ENCODE data around the gene STK11. TPM values are rescaled to one million over a fixed set of nuclear protein-coding genes. Genes with fewer than 3 reads are reported as not detected.

Gene STK11
- total RNA-seq, 1 donor from 2014 or later, result 64.8 TPM

GRCh38 chr19:1224847-1225246 lies 19.3 kb downstream of the STK11 start:
- Mint-ChIP-seq H3K27me3 (no peaks in the 10 kb centered on the region), H3K27ac (no peak overlapping the region), H3K9me3 (no peaks in the 10 kb centered on the region), H3K4me3 (no peak overlapping the region), H3K36me3 (no peaks in the 10 kb centered on the region), H3K4me1 (ENCODE audit: unreplicated experiment) (no peaks in the 10 kb centered on the region)
- DNase-seq (ENCODE audit: extremely low spot score, unreplicated experiment), result no peak
- TF ChIP-seq, protein P1, sequence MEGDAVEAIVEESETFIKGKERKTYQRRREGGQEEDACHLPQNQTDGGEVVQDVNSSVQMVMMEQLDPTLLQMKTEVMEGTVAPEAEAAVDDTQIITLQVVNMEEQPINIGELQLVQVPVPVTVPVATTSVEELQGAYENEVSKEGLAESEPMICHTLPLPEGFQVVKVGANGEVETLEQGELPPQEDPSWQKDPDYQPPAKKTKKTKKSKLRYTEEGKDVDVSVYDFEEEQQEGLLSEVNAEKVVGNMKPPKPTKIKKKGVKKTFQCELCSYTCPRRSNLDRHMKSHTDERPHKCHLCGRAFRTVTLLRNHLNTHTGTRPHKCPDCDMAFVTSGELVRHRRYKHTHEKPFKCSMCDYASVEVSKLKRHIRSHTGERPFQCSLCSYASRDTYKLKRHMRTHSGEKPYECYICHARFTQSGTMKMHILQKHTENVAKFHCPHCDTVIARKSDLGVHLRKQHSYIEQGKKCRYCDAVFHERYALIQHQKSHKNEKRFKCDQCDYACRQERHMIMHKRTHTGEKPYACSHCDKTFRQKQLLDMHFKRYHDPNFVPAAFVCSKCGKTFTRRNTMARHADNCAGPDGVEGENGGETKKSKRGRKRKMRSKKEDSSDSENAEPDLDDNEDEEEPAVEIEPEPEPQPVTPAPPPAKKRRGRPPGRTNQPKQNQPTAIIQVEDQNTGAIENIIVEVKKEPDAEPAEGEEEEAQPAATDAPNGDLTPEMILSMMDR (conservative IDR thresholded peaks at IDR 0.05), result no peak

DNA sequence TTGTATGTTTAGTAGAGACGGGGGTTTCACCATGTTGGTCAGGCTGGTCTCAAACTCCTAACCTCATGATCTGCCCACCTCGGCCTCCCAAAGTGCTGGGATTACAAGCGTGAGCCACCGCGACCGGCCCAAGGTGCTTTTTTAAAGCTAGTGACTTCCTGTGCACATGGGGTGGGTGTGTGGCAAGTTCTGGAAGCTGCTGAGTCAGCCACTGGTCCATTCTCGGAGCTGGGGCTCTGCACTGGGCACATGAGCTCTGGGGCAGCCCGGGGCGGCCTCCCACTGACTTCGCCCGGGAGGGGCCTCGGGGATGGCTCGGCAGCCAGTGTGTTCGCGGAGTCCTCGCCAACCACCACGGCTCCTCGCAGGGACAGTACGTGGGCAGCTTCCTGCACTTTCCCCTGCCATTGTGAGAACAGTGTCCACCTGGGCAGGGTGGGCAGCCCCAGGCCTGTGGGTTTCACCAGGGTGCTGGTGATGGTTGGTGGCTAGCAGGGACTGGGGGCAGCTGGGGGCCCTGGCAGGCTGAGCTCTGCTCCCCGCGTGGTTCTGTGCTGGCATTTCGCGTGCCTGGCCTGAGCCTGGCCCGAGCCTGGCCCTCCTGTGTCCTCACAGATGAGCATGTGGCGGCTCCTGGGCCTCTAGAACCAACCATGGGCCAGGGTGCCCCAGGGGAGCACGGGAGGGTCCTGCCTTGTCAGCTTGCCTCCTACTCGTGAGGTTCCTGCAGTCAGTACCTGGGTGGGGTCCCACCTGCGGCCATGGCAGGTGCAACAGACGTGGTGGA lies 20.1 kb downstream of the STK11 start:
- TF ChIP-seq, protein P1 (conservative IDR thresholded peaks at IDR 0.05), result no peak
- no peaks in the 10 kb centered on the region for H3K27me3 Mint-ChIP-seq
- no peaks in the 10 kb centered on the region for H3K4me1 Mint-ChIP-seq (ENCODE audit: unreplicated experiment)
- no peaks in the 10 kb centered on the region for H3K36me3 Mint-ChIP-seq
- no peak overlapping the region for H3K27ac Mint-ChIP-seq
- H3K9me3 Mint-ChIP-seq, result no peaks in the 10 kb centered on the region
- H3K4me3 Mint-ChIP-seq, result no peak overlapping the region
- DNase-seq (ENCODE audit: extremely low spot score, unreplicated experiment), result no peak

- H3K27ac Mint-ChIP-seq, result no peak overlapping the region
- no peaks in the 10 kb centered on the region for H3K4me1 Mint-ChIP-seq (ENCODE audit: unreplicated experiment)
- no peaks in the 10 kb centered on the region for H3K27me3 Mint-ChIP-seq
- H3K36me3 Mint-ChIP-seq, result no peaks in the 10 kb centered on the region
- TF ChIP-seq, protein P1 (conservative IDR thresholded peaks at IDR 0.05), result no peak
- no peak for DNase-seq (ENCODE audit: extremely low spot score, unreplicated experiment)
- H3K9me3 Mint-ChIP-seq, result no peaks in the 10 kb centered on the region
- H3K4me3 Mint-ChIP-seq, result no peak overlapping the region
These were observed 20.6 kb downstream of the STK11 start for GRCh38 chr19:1226227-1226518.

DNA sequence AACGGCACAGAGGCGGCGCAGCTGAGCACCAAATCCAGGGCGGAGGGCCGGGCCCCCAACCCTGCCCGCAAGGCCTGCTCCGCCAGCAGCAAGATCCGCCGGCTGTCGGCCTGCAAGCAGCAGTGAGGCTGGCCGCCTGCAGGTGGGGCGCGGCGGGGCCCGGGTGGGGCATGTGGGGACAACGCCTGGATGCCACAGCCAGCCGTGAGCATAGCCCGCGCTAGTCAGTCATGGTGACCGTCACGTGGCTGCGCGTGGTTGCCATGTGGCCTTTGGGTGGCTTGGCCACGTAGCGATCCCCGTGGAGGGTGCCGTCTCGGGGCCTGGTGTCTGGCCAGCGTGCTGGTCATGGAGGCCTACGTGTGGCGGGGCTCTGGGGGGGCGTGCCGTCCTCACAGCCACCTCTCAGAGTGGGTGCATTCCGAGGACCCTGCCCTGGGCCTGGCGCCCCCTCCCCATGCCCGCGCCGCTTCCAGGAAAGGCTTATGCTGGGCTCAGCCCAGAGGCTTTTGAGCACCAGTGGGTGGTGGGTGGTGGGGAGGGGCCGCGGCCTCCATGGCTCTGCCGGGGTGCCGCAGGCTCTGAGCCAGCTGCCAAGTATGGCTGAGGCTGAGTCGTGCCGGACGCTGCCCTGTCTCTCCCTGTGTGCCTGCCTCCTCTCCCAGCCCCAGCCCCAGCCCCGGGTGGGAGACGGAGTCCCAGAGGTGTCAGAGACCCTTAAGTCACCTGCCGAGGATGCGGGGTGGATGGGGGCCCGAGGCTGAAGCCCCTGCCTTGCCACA lies 21.1 kb downstream of the STK11 start:
- Mint-ChIP-seq H3K4me1 (ENCODE audit: unreplicated experiment) (peaks cover 2% of the 10 kb centered on the region), H3K9me3 (no peaks in the 10 kb centered on the region), H3K4me3 (no peak overlapping the region), H3K27me3 (no peaks in the 10 kb centered on the region), H3K27ac (no peak overlapping the region), H3K36me3 (no peaks in the 10 kb centered on the region)
- no peak for DNase-seq (ENCODE audit: extremely low spot score, unreplicated experiment)
- TF ChIP-seq, protein P1 (conservative IDR thresholded peaks at IDR 0.05), result no peak

GRCh38 chr19:1227304-1228054 lies 21.9 kb downstream of the STK11 start:
- H3K36me3 Mint-ChIP-seq, result no peaks in the 10 kb centered on the region
- no peaks in the 10 kb centered on the region for H3K9me3 Mint-ChIP-seq
- no peaks in the 10 kb centered on the region for H3K27me3 Mint-ChIP-seq
- peaks cover 9% of the 10 kb centered on the region for H3K4me1 Mint-ChIP-seq (ENCODE audit: unreplicated experiment)
- H3K27ac Mint-ChIP-seq, result no peak overlapping the region
- TF ChIP-seq, protein P1 (conservative IDR thresholded peaks at IDR 0.05), result no peak
- no peak overlapping the region for H3K4me3 Mint-ChIP-seq
- DNase-seq (ENCODE audit: extremely low spot score, unreplicated experiment), result no peak

All from type B pancreatic cell (in vitro differentiated cells).